DMS 273 treated with DMSO at 0.1 percent for 48 hours (cell line): ENCODE results near the gene GALNT5.

Source experiments
- DNase-seq: peaks from one replicate; lab custom pipeline; 2025; lab: John Stamatoyannopoulos, UW

GALNT5 gene

DNA sequence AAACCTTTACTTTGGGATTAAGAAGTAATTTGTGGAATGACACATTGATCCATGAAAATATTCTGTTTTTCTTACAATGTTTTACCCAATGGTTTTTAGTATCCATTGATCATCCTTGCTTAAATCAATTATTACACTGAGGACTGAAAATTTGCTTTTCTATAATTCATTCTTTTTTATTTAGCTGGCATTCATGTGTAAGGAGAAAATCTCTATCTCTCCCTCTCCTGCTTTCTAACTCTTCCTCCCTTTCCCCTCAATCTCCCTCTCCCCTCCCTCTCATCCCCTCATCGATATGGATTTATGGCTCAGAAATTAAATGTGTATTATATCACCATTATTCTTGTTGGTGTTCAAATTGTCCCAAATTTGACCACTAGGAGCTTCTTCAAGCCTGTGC, 29.7 kb downstream of the GALNT5 start:
- DNase-seq = no peak

DNA sequence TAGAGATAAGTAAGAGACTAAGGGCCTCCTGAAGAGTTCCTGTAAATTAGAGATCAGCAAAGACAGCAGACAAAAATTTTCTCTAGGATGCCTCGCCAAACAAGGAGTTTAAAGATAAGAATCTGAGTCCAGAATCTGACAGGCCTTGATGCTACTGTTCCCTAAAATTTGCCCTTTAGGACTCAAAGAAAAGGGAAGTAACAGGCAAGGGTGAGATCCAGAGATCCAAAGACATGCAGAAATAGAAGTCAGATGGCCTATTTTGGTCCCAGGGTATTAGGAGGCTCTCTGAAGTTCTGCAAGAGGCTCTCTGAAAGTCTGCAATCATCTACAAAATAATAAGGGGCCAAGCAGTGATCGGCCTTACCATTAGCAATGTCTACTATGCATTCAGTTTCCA, 33.0 kb downstream of the GALNT5 start:
- DNase-seq = no peak

DNA sequence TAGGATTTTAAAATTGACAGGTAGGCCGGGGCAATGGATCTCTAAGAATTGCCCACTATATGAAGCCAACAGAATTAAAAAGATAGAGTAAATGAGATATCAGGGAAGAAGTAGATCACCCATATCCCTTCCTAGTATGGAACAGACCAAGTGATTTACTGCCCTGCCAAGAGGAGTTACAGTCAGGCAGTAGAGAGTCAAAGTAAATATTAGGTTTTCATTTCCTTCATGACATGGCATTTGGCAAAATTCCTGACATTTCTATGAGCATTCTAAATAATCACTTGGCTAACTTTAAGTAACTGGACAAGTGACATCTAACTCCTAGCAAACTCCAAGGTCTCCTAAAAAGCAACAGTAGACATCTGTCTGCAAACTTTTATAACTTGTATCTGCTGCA, 33.5 kb downstream of the GALNT5 start:
- DNase-seq = no peak

DNA sequence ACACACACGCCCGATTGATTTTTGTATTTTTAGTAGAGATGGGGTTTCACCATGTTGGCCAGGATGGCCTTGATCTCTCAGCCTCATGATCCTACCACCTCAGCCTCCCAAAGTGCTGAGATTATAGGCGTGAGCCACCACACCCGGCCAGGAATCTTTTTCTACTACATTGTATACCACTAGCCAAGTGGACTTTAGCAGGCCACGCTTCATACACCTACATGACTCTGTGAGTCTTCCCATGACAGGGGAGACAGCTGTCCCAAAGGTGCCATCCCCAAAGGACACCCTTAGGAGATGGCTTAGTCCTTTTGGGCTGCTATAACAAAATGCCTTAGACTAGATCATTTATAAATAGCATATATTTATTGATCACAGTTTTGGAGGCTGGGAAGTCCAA, 35.3 kb downstream of the GALNT5 start:
- no peak for DNase-seq

DNA sequence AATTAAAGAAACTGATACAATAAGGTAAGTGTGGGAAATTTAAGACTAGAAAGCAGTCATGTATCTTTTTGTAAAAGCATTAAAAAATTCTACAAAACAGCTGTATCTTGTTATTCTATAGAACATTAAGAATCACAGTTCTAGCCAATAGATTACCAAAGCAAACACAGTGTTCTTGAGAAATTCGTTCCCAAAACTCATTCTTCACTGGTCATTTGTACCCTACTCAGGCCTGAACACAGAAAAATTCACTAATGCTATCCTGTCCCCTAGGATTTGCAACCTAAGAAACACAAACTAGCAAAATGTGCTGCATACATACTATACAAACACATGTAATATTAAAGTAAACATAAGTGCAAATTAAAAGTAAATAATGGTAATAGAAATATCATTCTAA, 39.0 kb downstream of the GALNT5 start:
- no peak for DNase-seq

DNA sequence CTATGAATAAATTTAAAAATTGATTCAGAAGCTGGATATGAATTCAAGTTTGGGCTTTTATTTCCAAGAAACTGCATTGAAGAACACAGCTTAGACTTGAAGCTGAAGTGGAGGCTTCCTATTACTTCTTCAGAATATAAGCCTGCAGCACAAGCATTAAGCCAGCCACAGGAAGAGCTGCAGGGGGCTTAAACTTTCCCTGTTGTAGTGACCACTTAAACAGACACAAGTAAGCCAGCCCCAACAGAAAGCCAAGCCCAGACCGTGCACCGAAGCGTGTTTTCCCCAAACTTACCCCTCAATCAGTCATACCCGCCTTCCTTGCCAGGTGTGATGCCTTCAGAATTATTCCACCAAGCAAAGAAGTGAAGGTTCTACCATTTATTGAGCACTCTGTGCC, 39.5 kb downstream of the GALNT5 start:
- no peak for DNase-seq

DNA sequence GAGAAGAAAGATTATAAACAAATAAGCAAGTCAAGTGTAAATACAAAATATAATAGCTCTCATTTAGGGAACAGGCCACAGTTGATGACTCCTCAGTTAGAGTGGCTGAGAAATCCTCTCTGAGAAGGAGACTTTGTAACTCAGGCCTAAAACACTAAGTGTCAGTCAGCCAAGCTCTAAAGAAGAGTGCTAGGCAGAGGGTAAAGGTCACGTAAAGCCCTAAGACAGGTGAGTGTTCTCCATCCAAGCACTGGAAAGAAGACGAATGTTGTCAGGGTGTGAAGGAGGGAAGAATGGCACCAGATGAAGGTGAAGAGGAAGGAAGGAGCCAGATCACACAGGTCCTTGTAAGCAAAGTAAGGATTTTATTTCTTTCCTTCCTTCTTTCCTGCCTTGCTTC, 43.8 kb downstream of the GALNT5 start:
- DNase-seq = no peak

DNA sequence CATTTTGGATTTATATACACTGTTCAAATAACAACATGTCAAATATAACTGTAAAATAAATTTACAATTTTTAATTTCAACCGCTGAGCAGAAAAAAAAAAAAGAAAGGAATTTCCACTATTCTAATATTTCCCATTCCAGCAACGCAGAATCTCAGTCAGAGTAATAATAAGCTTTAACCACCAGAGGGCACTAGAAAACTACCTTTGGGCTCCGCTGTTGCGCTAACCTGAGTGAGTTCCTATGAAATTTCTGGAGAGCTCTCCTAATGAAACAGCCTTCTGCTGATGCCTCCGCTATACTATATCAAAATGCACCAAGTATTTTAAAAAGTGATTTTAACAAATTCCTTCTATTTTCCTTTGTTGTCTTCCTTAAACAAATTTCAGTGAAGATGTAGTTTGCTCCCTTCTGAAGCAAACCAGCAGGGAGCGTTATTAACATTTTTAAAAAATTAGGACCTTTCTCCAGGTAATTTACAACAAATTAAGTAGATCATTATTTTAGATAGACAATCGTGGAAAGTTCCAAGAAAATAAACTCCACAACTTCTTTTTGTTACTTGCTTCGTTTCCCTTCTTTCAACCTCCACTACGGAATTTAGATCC, 45.1 kb downstream of the GALNT5 start:
- no peak for DNase-seq

DNA sequence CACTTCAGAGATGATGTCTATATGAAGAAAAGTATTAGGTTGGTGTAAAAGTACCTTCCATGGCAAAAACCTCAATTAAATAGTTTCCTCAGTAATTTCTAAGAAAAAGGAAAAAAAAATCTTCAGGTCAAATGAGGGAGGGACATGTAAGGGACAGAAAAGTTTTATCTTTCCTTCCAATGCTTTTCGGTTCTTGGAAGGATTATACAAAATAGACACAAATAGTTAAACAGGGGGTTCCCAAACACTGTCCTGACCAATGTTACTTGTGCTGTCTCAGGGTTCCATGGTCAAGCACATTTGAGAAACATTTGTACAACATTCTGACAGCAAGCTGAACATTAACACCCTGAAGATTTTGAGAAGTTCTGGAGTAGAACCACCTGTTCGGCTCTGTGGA, 46.1 kb downstream of the GALNT5 start:
- DNase-seq = no peak

DNA sequence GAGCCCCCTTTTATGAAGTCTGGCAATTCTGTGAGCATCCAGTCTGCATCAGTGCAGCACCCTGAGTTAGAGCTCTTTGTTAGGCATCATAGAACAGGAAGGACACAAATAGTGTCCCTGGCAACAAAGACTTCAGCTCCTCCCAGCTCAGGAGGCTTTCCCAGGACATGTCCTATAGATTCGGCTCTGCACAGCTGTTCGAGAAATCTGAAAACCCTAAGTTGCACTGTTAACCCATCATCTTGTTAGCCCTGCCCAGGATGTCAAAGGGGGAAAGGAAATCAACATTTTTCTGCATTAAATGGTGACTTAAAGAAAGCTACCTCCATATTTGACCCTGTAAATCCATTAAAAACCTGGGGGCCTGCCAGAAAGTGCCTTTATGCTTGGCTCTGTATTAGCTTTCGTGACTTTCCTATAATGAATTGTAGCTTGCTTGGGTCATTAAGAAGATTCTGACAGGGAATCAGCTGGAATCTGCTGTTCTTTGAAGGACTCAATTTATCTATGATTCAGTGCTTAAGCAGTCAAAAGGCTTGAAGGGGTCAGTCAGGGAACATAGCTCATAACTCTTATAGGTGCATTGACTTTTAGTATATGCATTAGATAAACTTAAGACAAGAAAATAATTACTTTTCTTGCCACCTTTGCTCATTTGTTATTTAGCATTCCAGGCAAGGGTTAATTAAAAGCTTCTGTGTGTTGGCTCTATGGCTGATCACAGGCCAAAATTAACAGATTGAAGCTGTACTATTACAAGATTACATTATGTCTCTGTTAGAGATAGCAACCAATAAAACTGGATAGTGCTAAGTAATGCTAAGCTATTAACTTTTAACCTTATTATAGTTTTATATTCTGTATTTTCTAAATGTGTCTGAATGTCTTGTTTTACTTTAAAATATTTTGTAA, 47.6 kb downstream of the GALNT5 start:
- DNase-seq = no peak

DNA sequence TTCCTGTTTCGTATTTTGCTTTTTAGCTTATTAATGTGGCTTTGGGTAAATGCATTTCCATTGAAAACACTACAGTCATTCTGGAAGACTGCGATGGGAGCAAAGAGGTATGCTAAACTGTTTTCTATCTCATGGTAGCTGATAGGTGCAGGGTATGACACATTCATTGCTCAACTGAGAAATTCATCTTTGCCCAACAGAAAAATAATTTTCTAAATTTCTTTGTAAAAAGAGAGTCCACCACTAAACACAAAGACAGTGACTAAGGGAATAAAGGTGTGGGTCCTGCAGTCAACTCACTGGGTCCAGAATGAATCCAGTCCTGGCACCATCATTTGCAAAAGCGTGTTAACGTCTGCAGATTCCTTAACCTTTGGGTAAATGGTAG, 48.2 kb downstream of the GALNT5 start:
- DNase-seq = no peak

DNA sequence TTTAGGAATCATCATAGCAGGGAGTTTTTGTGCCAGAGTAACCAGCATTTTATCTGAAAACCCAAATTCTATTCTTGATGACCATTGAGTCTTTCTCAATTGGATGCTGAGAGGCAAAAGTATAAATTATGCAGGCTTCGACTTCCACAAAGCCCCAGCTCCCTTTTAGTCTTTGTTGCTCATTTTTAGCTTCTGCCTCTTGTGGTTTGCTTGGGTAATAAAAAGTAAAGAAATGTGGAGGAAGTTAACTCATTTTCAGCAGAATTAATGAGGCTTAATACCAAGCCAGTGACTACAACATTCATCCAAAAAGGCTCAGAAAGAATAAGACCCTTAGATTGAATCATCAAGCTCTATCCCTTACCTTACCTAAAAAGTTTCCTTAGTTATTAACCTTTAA, 49.5 kb downstream of the GALNT5 start:
- DNase-seq = no peak

DNA sequence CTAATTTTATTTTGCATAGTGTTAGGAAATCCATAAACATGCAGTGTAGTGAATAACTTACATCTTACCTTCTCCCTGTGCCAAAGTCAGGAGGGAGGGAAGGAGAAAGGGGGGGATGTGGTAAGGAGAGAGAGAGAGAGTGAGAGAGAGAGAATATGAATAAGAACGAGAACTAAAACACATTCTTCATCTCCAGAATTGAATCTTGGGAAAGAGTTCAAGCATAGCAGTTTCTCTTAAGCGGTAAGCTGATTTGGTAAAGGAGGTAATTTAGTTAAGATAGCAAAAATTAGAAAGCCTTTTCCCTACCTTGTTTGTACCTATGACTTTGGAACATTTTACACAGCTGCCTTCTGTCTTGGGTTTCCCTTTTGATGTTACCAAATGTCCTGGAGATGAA, 52.4 kb downstream of the GALNT5 start:
- DNase-seq = no peak

DNA sequence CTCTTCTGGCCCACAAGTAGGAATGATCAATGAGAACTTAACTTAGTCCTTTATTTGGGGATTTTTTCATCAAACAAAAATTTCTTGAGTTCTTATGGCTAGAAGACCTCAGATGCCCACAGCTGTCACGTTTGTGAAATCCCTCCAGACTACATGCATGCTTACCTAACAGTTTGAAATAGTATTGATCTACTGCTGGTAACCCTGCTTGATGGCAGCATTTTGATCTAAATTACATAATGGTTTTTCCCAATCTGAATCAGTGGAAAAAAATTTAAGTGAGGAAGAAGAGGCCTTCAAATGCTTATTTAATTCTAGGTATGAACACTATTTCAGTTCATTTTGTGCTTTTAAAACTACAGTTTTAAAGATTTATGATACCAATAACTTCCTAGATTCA, 54.2 kb downstream of the GALNT5 start:
- no peak for DNase-seq

DNA sequence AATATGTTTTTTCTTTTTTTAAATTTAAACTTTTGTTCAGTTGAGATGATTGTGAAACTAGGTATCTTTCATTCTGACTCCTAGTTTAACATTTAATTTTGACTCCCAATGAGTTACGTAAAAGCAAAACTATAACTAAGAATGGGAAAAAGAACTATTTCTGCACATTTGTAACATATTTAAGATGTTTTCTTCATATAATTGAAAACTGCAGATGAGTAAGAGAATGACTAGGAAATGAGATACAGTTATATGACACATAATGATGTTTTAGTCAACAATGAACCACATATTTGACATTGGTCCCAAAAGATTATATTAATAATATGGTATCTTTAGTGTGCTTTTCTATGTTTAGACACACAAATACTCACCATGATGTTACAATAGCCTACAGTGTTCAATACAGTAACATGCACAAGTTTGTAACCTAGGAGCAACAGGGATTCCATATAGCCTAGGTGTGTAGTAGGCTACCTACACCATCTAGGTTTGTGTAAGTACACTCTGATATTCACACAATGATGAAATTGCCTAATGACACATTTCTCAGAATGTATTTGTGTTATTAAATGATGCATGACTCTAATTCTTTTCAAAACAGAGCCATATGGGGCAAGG, 55.5 kb downstream of the GALNT5 start:
- no peak for DNase-seq

DNA sequence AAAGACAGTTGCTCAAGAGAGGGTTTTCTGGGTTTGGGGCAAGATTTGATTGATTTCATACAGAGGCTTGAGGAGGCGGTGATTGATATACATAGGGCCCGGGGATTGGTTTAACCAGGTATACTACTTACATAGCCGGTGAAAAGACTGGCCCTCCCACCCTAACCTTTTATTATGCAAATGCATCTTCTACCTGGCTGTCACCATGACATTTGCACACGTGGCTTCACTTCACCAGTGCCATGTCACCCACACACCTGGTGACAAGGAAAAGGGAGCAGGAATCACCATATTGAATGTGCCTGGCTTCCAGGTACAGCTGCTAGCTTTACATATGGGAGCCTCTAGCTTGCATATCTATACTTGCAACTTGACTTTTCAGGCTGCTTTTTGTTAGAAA, 58.4 kb downstream of the GALNT5 start:
- no peak for DNase-seq

DNA sequence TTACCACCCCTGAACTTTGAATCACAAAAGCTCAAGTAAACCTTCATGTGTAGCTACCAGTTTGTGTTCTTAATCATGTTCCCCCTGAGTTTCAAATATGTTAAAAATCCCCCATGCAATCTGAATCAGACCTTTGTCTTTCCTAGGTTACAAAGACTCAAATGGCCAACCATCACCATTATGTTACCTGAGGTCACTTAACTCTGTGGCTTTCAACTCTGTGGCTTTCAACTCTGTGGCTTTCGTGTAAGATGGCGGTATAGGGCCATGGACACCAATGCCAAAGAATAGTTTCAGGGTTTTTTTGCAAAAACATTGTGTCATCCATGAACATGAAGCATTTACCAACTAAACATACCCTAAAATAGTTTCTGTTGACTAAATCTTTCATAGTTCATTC, 61.4 kb downstream of the GALNT5 start:
- no peak for DNase-seq

DNA sequence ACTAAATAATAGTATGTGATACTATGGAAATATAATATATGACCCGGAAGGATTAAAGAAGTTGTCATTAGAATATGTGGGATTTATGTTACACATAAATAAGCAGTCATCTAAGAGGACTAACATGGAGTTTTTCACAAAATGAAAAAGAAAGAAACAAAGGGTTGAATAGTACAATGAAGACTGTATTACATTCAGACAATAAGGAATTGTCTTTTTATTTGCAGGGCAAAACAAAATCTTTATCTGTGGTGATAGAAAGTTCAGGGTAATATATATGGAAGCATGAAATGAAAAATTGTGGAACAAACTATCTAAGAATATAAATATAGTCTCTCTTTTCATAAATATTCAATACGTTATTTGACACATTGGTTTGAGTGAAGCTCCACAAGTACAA, 62.3 kb downstream of the GALNT5 start:
- DNase-seq = no peak

DNA sequence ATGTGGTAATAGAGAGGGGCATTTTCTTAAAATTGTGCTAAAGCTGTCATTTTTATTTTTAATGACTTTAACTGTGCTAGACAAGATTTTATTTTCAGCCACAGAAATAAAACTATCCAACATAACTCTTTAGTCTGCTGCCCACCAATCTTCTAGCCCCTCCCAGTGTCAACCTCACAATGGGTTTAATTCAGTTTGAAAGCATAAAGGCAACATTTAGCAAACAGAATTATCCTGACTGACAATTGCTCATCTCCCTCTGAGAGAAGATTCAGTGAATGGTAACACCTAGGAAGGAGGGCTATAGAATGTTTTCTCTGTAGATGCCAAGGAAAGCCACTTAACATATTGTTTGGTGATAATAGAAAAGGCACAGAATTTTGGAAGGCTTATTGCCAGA, 62.9 kb downstream of the GALNT5 start:
- DNase-seq = no peak

DNA sequence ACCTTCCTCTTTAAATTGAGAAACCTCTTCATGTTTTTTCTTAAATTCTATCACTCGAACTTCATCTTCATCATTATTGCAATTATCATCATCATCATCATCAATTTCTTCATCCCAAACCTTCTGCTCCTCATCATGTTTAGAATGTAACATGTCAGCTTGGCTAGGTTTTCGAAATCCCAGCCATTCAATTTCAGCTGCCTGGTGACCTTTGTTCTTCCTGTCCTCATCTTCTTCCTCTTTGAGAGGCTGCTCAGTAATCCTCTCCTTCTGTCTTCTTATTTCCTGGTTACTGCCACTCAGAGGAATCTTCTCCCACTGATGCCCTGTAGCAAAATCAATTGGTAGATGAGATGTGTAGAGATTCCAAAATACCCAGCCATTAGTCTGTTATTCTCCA, 64.0 kb downstream of the GALNT5 start:
- DNase-seq = no peak

DNA sequence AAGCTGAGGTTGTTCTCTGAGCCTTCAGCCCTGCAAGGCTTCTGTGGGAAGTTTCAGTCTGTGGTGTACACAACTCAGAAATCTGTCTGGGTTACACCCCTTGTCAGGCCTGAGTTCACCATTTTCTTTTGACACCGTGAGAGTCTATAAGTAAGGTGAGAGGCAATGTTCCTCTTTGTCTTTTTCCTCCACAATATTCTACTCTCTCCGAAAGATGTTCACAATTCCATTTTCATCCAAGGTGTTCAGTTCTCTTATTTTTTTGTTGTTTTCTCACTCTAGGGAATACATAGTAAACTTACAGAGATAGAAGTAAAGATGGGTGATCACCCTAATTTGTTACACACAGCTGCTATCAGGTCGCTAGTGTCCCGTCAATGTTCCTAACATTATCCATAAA, 64.9 kb downstream of the GALNT5 start:
- DNase-seq = no peak

DNA sequence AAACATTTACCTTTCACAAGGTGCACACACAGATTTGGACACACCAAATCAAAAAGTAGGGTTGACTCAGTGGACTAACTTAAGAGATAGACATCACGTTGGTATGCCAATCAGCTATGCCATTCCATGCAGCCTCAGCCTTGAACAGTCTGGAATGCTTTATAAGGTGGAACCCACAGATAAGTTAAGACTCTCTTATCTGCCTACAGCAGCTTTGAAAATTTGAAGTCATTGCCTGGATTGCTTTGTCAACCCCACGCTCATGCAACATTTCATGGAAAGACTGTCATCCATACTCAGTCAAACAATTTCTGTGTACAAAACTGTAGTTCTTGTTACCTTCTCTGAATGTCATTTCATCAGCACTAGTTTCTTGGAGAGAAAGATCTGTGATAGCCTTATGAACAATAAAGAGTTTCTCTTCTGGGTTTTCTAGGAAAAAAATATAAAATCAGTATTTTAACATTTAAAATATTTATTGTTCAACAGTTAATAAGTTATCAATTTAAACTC, 66.9 kb downstream of the GALNT5 start:
- no peak for DNase-seq

DNA sequence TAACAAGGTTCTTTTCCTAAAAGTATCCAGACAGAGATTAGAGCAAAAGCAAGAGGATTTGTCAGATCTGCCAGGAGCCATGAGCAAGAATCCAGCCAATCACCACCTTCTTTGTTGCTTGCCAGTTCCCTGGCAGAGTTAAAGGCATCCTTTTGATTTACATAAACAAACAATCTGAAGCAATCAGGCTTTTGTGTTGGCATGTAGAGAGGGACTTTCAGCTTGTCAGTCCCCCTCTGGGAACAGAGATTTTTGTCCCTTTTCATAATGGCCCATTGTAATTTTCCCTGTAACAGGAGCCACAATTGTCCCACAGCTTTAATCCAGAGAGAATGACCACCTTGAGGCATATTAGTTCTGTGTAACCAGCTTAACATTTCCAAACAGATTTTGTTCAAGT, 68.3 kb downstream of the GALNT5 start, which contains the start of gene ERMN:
TSS of gene ERMN (minus strand) at position 39 of the 400 bp plus-strand sequence. CDS start 182 bp downstream, outside the sequence.
- DNase-seq = no peak
